Measurements from ENCODE around the gene OXCT2.
"Not testable (repeated sequence)": the region's sequence is repeated elsewhere in the genome, so short reads cannot be mapped to it uniquely, and the experiment has no call there.

The OXCT2 gene

GRCh38 chr1:39775676-39776399, 4.7 kb upstream of the OXCT2 start:
- not testable (repeated sequence) for DNase-seq (ENCODE audit: low spot score); H2BK15ac ChIP-seq (ENCODE audit: low read length); H2BK120ac ChIP-seq (ENCODE audit: low read depth, low read length); H3K27ac ChIP-seq (replicated peaks; ENCODE audit: low read length); H3K4me3 ChIP-seq (ENCODE audit: low read length in 2 of 2); H2AFZ ChIP-seq (ENCODE audit: low read length); H3K18ac ChIP-seq (ENCODE audit: low read length); H3K14ac ChIP-seq (ENCODE audit: low read length); H3K79me1 ChIP-seq (ENCODE audit: low read depth, low read length); H2BK12ac ChIP-seq (ENCODE audit: low read length); H4K8ac ChIP-seq (ENCODE audit: low read depth, low read length); H3K23ac ChIP-seq (ENCODE audit: low read depth, low read length, poor library complexity); H3K4me1 ChIP-seq (ENCODE audit: control insufficient read depth in 2 of 2, insufficient read depth in 1 of 2, low read depth in 1 of 2, low read length in 2 of 2); H2BK5ac ChIP-seq (ENCODE audit: low read length); H3K36me3 ChIP-seq (replicated peaks in 1 of 2; ENCODE audit: control insufficient read depth in 2 of 2, insufficient read depth in 2 of 2, low read length in 2 of 2); H2AK5ac ChIP-seq (ENCODE audit: low read depth, low read length); H3K4me2 ChIP-seq (ENCODE audit: insufficient read depth, low read length, poor library complexity, severe bottlenecking); H3K9me3 ChIP-seq (replicated peaks in 1 of 2; ENCODE audit: control insufficient read depth in 2 of 2, insufficient read depth in 1 of 2, low read depth in 1 of 2, low read length in 2 of 2); H3K9ac ChIP-seq (ENCODE audit: low read depth, low read length, poor library complexity); H3K4ac ChIP-seq (ENCODE audit: low read length); H4K91ac ChIP-seq (ENCODE audit: low read depth, low read length, poor library complexity)
- no CpG with 5 or more reads among the region's 20 CpGs for WGBS, 2 donors (ENCODE audit: extremely low coverage in 2 of 2, insufficient read length in 2 of 2, insufficient replicate concordance in 1 of 2)
- H3K27me3 ChIP-seq (ENCODE audit: control insufficient read depth in 3 of 3, insufficient read depth in 3 of 3, low read depth in 1 of 3, low read length in 3 of 3): peaks cover 0 to 24% (median 2%) of the 10 kb centered on the region in 3 experiments

- H3K9me3 ChIP-seq (replicated peaks in 1 of 2; ENCODE audit: control insufficient read depth in 2 of 2, insufficient read depth in 1 of 2, low read depth in 1 of 2, low read length in 2 of 2); H3K4ac ChIP-seq (ENCODE audit: low read length); H2AK5ac ChIP-seq (ENCODE audit: low read depth, low read length); H3K4me1 ChIP-seq (ENCODE audit: control insufficient read depth in 2 of 2, insufficient read depth in 1 of 2, low read depth in 1 of 2, low read length in 2 of 2); H2AFZ ChIP-seq (ENCODE audit: low read length); H2BK5ac ChIP-seq (ENCODE audit: low read length); H2BK120ac ChIP-seq (ENCODE audit: low read depth, low read length); H3K79me1 ChIP-seq (ENCODE audit: low read depth, low read length); H3K4me2 ChIP-seq (ENCODE audit: insufficient read depth, low read length, poor library complexity, severe bottlenecking); H3K18ac ChIP-seq (ENCODE audit: low read length); H3K14ac ChIP-seq (ENCODE audit: low read length); H3K27ac ChIP-seq (replicated peaks; ENCODE audit: low read length); H4K91ac ChIP-seq (ENCODE audit: low read depth, low read length, poor library complexity); H3K36me3 ChIP-seq (replicated peaks in 1 of 2; ENCODE audit: control insufficient read depth in 2 of 2, insufficient read depth in 2 of 2, low read length in 2 of 2); H2BK15ac ChIP-seq (ENCODE audit: low read length); H2BK12ac ChIP-seq (ENCODE audit: low read length); H3K4me3 ChIP-seq (ENCODE audit: low read length in 2 of 2); DNase-seq (ENCODE audit: low spot score); H3K23ac ChIP-seq (ENCODE audit: low read depth, low read length, poor library complexity); H4K8ac ChIP-seq (ENCODE audit: low read depth, low read length): not testable (repeated sequence)
- Histone ChIP-seq H3K27me3 (ENCODE audit: control insufficient read depth in 3 of 3, insufficient read depth in 3 of 3, low read depth in 1 of 3, low read length in 3 of 3) (peaks cover 0 to 22% (median 4%) of the 10 kb centered on the region in 3 experiments), H3K9ac (ENCODE audit: low read depth, low read length, poor library complexity) (peak overlapping the region; percentile 44)
- no CpG with 5 or more reads among the region's 11 CpGs for WGBS, 2 donors (ENCODE audit: extremely low coverage in 2 of 2, insufficient read length in 2 of 2, insufficient replicate concordance in 1 of 2)
These were observed 4.0 kb upstream of the OXCT2 start for GRCh38 chr1:39775141-39775540.

GRCh38 chr1:39773369-39773979, 2.3 kb upstream of the OXCT2 start:
- H3K4ac ChIP-seq (ENCODE audit: low read length); H3K4me3 ChIP-seq (ENCODE audit: low read length in 2 of 2); H3K18ac ChIP-seq (ENCODE audit: low read length); H2BK120ac ChIP-seq (ENCODE audit: low read depth, low read length); H2BK5ac ChIP-seq (ENCODE audit: low read length); DNase-seq (ENCODE audit: low spot score); H2BK12ac ChIP-seq (ENCODE audit: low read length); H3K14ac ChIP-seq (ENCODE audit: low read length); H3K27ac ChIP-seq (replicated peaks; ENCODE audit: low read length); H4K91ac ChIP-seq (ENCODE audit: low read depth, low read length, poor library complexity); H2BK15ac ChIP-seq (ENCODE audit: low read length); H3K4me2 ChIP-seq (ENCODE audit: insufficient read depth, low read length, poor library complexity, severe bottlenecking); H2AFZ ChIP-seq (ENCODE audit: low read length); H4K8ac ChIP-seq (ENCODE audit: low read depth, low read length); H3K36me3 ChIP-seq (replicated peaks in 1 of 2; ENCODE audit: control insufficient read depth in 2 of 2, insufficient read depth in 2 of 2, low read length in 2 of 2); H3K79me1 ChIP-seq (ENCODE audit: low read depth, low read length); H3K23ac ChIP-seq (ENCODE audit: low read depth, low read length, poor library complexity); H2AK5ac ChIP-seq (ENCODE audit: low read depth, low read length); H3K9me3 ChIP-seq (replicated peaks in 1 of 2; ENCODE audit: control insufficient read depth in 2 of 2, insufficient read depth in 1 of 2, low read depth in 1 of 2, low read length in 2 of 2); H3K4me1 ChIP-seq (ENCODE audit: control insufficient read depth in 2 of 2, insufficient read depth in 1 of 2, low read depth in 1 of 2, low read length in 2 of 2); H3K9ac ChIP-seq (ENCODE audit: low read depth, low read length, poor library complexity): not testable (repeated sequence)
- WGBS, 2 donors (ENCODE audit: extremely low coverage in 2 of 2, insufficient read length in 2 of 2, insufficient replicate concordance in 1 of 2): no CpG with 5 or more reads among the region's 23 CpGs
- peaks cover 0 to 11% (median 4%) of the 10 kb centered on the region in 3 experiments for H3K27me3 ChIP-seq (ENCODE audit: control insufficient read depth in 3 of 3, insufficient read depth in 3 of 3, low read depth in 1 of 3, low read length in 3 of 3)

GRCh38 chr1:39770100-39771021, 787 bp downstream of the OXCT2 start:
- no CpG with 5 or more reads among the region's 71 CpGs for WGBS, 2 donors (ENCODE audit: extremely low coverage in 2 of 2, insufficient read length in 2 of 2, insufficient replicate concordance in 1 of 2)
- H2BK120ac ChIP-seq (ENCODE audit: low read depth, low read length): not testable (repeated sequence)

More at GRCh38 chr1:39770100-39771021, 787 bp downstream of the OXCT2 start:
- H2AK5ac ChIP-seq (ENCODE audit: low read depth, low read length); H3K27ac ChIP-seq (replicated peaks; ENCODE audit: low read length); H2AFZ ChIP-seq (ENCODE audit: low read length); H3K4me1 ChIP-seq (ENCODE audit: control insufficient read depth in 2 of 2, insufficient read depth in 1 of 2, low read depth in 1 of 2, low read length in 2 of 2); H3K4ac ChIP-seq (ENCODE audit: low read length); H3K18ac ChIP-seq (ENCODE audit: low read length); H3K23ac ChIP-seq (ENCODE audit: low read depth, low read length, poor library complexity); H3K27me3 ChIP-seq (ENCODE audit: control insufficient read depth in 3 of 3, insufficient read depth in 3 of 3, low read depth in 1 of 3, low read length in 3 of 3); H3K79me1 ChIP-seq (ENCODE audit: low read depth, low read length); H3K9me3 ChIP-seq (replicated peaks in 1 of 2; ENCODE audit: control insufficient read depth in 2 of 2, insufficient read depth in 1 of 2, low read depth in 1 of 2, low read length in 2 of 2); H3K14ac ChIP-seq (ENCODE audit: low read length); H2BK5ac ChIP-seq (ENCODE audit: low read length); DNase-seq (ENCODE audit: low spot score); H2BK12ac ChIP-seq (ENCODE audit: low read length); H3K9ac ChIP-seq (ENCODE audit: low read depth, low read length, poor library complexity); H3K4me2 ChIP-seq (ENCODE audit: insufficient read depth, low read length, poor library complexity, severe bottlenecking); H3K4me3 ChIP-seq (ENCODE audit: low read length in 2 of 2); H3K36me3 ChIP-seq (replicated peaks in 1 of 2; ENCODE audit: control insufficient read depth in 2 of 2, insufficient read depth in 2 of 2, low read length in 2 of 2); H2BK15ac ChIP-seq (ENCODE audit: low read length); H4K8ac ChIP-seq (ENCODE audit: low read depth, low read length); H4K91ac ChIP-seq (ENCODE audit: low read depth, low read length, poor library complexity): not testable (repeated sequence)
